ENCODE results near the gene MED4.
"Not testable (repeated sequence)": the region's sequence is repeated elsewhere in the genome, so short reads cannot be mapped to it uniquely, and the experiment has no call there.

MED4 gene

GRCh38 chr13:48093588-48093987 is 1.3 kb downstream of the MED4 start:
- no peak for DNase-seq

DNA sequence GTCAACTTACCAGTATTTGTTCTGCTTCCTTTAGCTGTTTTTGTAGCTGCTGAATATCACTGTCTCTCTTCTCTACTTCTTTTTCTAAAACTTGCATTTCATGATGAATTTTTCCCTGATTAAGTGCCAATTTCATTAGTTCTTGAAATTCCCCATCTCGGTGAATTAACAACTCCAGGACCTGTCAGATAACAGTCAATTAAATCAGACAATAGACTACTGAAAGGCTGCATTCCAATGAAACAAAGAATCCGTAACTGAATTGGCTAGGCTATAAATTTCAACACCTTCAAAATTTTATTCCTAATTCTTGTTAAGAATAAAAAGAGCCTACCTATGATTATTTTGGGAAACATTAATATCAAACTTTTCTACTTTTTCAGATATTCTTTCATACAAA is 8.6 kb downstream of the MED4 start:
- no peak for DNase-seq

DNA sequence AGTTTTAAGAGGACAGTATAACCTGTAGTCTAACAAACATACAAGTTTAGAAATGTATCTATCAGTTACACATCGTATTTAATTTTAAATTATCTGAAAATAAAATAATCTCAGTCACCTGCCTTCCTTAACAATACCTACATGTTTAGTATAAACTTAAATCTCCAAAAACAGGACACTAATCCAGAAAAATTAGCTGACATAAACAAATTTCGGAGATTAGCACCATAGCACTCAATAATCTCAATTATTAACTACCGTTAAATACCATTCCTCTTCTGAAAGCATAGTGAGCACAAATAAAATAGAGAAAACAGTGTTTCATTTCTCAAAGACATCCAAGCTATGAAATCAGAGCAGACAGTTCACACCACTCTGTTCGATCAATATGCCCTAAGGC is 13.2 kb downstream of the MED4 start:
- DNase-seq: no peak

GRCh38 chr13:48078251-48078656 is 16.6 kb downstream of the MED4 start:
- peak; percentile 5 for DNase-seq

DNA sequence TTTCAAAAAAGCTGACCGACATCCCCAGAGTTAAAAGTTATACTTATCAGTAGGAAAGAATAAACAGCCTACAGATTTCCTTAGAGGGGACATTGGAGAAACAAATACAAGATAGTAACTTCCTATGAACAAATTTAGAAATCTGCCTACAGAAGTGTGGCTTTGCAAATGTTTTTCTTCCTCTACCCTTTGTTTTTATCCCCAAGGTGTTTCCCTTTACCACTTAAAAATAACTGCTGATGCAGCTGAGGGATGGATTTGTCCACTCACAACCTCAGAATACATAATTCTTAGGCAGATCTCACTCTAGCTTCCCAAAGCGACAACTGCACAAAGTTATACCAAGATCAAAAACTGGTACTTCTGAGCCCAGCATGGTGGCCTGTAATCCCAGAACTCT is 20.9 kb downstream of the MED4 start:
- DNase-seq: no peak

DNA sequence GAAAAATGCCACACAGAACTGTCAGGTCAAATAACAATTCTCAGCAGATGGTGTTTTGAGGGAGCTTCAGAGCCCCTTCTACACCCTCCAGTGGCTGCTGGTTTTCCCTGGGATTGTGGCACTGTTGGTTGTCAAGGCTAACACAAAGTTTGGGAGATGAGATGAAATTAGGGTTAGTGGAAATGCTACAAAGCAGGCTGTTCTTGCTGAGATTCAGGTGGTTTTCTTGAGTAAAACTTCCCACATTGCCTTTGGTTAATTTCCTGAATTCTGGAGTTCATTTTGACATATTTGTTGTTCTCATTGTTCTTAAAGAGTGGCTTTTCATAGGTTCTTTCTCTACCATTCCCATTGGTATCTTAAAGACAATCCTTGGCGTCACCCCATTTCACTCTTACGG is 22.1 kb downstream of the MED4 start:
- DNase-seq: no peak

GRCh38 chr13:48072304-48072703 is 22.6 kb downstream of the MED4 start:
- no peak for DNase-seq

GRCh38 chr13:48070942-48071341 is 24.0 kb downstream of the MED4 start:
- no peak for DNase-seq

DNA sequence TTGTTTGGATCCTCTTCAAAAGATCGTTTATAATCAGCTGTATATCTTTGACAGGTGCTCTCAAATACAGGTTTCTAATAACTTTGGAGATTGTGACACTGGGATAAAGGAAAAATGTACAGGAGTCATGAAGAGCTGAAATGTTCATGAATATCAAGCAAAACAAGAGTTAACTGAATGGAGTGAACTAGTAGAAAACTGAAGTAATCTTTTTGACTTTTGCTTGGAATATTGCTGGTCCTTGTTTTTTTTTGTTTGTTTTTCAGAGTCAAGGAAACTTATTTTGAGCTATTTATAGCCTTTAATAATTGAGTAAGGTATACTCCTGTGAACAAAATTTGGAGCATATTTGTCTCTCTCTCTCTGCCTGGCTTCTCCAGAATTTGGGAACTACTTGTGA is 25.3 kb downstream of the MED4 start:
- no peak for DNase-seq

GRCh38 chr13:48068952-48069351 is 26.0 kb downstream of the MED4 start:
- DNase-seq: no peak

- no peak for DNase-seq
These were observed 26.9 kb downstream of the MED4 start for GRCh38 chr13:48068036-48068435.

GRCh38 chr13:48066310-48066989 is 28.5 kb downstream of the MED4 start:
- DNase-seq: peak; percentile 17

DNA sequence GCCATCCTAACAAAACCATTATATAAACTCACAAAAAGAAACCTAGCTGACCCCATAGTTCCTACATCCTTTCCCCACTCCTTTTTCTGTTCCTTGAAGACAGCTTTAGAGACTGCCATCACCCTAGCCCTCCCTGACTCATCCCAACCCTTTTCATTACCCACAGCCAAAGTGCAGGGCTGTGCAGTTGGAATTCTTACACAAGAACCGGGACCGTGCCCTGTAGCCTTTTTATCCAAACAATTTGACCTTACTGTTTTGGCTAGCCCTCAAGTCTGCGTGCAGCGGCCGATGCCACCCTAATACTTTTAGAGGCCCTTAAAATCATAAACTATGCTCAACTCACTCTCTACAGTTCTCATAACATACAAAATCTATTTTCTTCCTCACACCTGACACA is 35.0 kb downstream of the MED4 start:
- DNase-seq: not testable (repeated sequence)

GRCh38 chr13:48058536-48058935 is 36.4 kb downstream of the MED4 start:
- not testable (repeated sequence) for DNase-seq

DNA sequence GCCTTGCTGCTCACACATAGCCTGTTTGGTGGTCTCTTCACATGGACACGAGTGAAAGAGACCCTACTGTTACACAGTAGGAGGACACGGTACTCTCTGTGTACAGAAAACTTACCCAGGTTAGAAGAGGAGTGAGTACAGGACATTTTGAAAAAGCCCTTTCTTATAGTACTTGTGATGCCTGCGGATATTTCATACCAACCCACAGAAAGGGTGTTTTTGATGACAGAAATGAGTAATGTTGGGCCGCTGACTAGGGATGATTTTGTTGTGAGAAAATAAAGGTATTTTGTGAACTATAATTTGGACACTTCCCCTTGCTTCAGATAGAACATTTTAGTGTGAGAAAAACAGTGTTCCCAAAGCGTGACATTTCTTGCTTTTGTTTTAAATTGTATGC is 39.2 kb downstream of the MED4 start:
- no peak for DNase-seq

DNA sequence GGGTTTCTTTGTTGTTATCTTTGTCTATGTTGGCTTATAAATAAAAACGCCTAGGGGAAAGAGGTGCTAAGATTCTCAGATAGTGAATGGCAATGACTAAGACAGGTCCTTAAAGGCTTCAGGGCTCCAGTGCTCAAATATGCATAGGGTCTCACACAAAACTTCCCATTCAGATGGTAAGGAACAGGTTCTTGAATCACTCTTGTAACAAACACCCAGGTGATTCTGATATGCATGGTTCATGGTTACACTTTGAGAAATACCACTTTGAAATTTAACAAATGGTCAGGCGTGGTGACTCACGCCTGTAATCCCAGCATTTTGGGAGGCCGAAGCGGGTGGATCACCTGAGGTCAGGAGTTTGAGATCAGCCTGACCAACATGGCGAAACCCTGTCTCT is 40.3 kb downstream of the MED4 start:
- no peak for DNase-seq

GRCh38 chr13:48050550-48050949 is 44.4 kb downstream of the MED4 start:
- DNase-seq: no peak

DNA sequence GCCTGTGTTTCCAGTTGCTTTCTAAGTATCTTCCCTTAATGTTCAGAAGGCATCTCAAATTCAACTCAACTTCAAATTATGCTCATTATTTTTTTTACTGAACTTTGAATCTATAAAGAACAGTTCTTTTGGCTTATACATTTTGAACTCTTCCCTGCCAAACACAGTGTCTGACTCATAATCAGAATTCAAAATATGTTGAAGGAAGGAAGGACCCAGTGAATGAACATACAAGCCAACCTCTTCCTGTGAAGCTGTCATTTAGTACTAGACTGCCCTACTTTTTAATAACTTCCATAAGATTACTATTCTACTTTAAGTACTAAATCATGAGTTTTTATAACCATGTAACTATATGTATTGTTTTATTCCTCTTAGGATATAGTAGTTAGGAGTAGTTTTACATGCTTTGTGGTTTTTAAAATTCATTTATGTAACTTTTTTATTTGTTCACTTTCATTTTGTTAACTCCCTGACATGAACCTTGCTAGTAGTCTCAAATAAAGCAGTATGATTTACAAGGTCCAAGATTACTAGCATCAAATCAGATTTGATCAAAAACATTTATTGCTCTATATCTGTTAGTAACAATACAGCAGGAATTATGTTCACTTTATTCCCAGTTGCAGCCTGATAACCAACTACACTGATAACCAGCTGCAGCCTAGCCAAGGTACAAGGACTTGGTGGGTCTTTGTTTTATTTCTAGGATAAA is 51.0 kb downstream of the MED4 start:
- DNase-seq: no peak

DNA sequence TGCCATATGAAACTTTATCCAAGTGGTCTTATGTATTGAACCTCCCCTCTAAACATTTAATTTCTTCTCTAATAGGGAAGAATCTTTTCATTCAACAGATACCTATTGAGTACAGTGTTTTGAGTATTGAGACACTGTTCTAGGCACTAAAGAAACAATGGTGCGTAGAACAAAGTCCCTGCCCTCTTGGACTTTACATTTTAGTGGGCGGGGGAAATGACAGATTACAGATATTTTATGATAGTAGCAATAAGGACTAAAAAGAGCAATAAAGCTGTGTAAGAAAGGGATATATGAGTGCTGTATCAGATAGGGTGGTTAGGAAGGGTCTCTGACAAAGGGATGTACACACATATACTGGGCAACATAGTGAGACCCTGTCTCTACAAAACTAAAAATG is 52.0 kb downstream of the MED4 start:
- DNase-seq: no peak

DNA sequence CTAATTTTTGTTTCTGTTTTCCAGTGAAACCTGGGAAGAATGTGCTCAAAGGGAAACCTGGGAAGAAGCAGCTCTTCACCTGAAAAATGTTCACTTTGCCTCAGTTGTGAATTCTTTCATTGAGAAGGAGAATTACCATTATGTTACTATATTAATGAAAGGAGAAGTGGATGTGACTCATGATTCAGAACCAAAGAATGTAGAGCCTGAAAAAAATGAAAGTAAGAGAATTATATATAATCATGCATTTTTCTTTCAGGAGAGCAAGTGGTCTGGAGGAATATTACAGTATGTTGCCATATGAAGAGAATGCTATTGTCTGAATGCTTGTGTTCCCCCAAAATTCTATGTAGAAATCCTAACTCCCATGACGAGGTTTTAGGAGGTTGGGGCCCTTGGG is 54.0 kb downstream of the MED4 start:
- DNase-seq: no peak

GRCh38 chr13:48040049-48040448 is 54.9 kb downstream of the MED4 start:
- no peak for DNase-seq

- no peak for DNase-seq
These were observed 56.1 kb downstream of the MED4 start for GRCh38 chr13:48038761-48039160.

GRCh38 chr13:48037346-48038173 is 57.3 kb downstream of the MED4 start, which contains the start of gene NUDT15:
TSS of gene NUDT15 (plus strand) at chr13:48037726. CDS start at chr13:48037747, 21 bp downstream.
- DNase-seq: peak; percentile 95

- no peak for DNase-seq
These were observed 65.0 kb downstream of the MED4 start for GRCh38 chr13:48029859-48030258.
